ENCODE data around the gene IL18.

- no peak for TF ChIP-seq FOXK2 (IDR thresholded peaks at IDR 0.05)
- no peak for TF ChIP-seq TARDBP (IDR thresholded peaks at IDR 0.05)
- no peak for TF ChIP-seq ZNF384 (IDR thresholded peaks at IDR 0.05)
- TF ChIP-seq FOXA1 (IDR thresholded peaks at IDR 0.05): no peak
- no peak for TF ChIP-seq NFRKB (IDR thresholded peaks at IDR 0.05)
- no peak for TF ChIP-seq ELF4 (IDR thresholded peaks at IDR 0.05)
- no peak for TF ChIP-seq CTBP1 (IDR thresholded peaks at IDR 0.05; ENCODE audit: borderline replicate concordance)
- TF ChIP-seq PKNOX1 (IDR thresholded peaks at IDR 0.05): no peak
- no peak for TF ChIP-seq L3MBTL2 (conservative IDR thresholded peaks at IDR 0.05)
Measured at GRCh38 chr11:112121981-112122615, 41.8 kb downstream of the IL18 start.

Data from HEK293T (cell line).